ENCODE data around the gene YKT6. TPM values are rescaled to one million over a fixed set of nuclear protein-coding genes. Genes with fewer than 3 reads are reported as not detected.
A peak's percentile ranks its signal among the peaks of the same experiment; 100 is the strongest.

YKT6 gene
- total and polyA plus RNA-seq, 2 donors (not counting 3 experiments of a cell fraction or from before 2014, with no cell fraction given) = 117 to 120 TPM

- Histone ChIP-seq H3K36me3 (ENCODE audit: control insufficient read depth in 2 of 2, extremely low read depth in 1 of 2, insufficient read depth in 2 of 2, low read length in 2 of 2) (no peaks in the 10 kb centered on the region), H3K4me1 (ENCODE audit: control insufficient read depth, extremely low read depth, insufficient read depth, low read length) (peaks cover 29% of the 10 kb centered on the region), H3K27me3 (ENCODE audit: control insufficient read depth in 2 of 2, insufficient read depth in 2 of 2, low read length in 2 of 2) (peaks cover 0 to 2% of the 10 kb centered on the region in 2 experiments), H2AFZ (ENCODE audit: low read depth, low read length) (no peak overlapping the region), H3K9me1 (replicated peaks; ENCODE audit: control insufficient read depth, extremely low read depth, insufficient read depth, low read length) (no peaks in the 10 kb centered on the region), H3K9me3 (replicated peaks; ENCODE audit: control insufficient read depth, insufficient read depth, low read length) (no peaks in the 10 kb centered on the region), H3K9ac (replicated peaks; ENCODE audit: extremely low read depth, insufficient read depth, low read length) (peak overlapping the region; percentile 2), H3K27ac (ENCODE audit: insufficient read depth, low read depth, low read length) (peak overlapping the region; percentile 86), H3K4me3 (replicated peaks in 1 of 3; ENCODE audit: insufficient read depth in 1 of 3, low read depth in 1 of 3, low read length in 3 of 3) (no peak overlapping the region), H3K4me2 (ENCODE audit: insufficient read depth, low read length) (no peak overlapping the region), H3K79me2 (ENCODE audit: control insufficient read depth, insufficient read depth, low read length) (no peaks in the 10 kb centered on the region), H4K20me1 (replicated peaks; ENCODE audit: control insufficient read depth, extremely low read depth, insufficient read depth, low read length) (no peaks in the 10 kb centered on the region)
- dilution Hi-C loops (cut with MboI; ENCODE audit: extremely low pct_ligation_motif_present, low sequenced_read_pairs) = no loop called here
- BruUV-seq (replicated peaks) = no TSS peak
- TF ChIP-seq JUN (IDR thresholded peaks at IDR 0.05; ENCODE audit: borderline replicate concordance, insufficient read depth, insufficient read length, low read depth) (peak; percentile 73), GATA2 (IDR thresholded peaks at IDR 0.05; ENCODE audit: insufficient read depth, insufficient read length, low read depth, low read length) (peak; percentile 46), EZH2 (IDR thresholded peaks at IDR 0.05; ENCODE audit: borderline replicate concordance, low read depth, low read length, severe bottlenecking) (no peak), MAX (IDR thresholded peaks at IDR 0.05; ENCODE audit: insufficient read depth, insufficient read length) (peak; percentile 89), POLR2AphosphoS5 (IDR thresholded peaks at IDR 0.05; ENCODE audit: insufficient read depth, low read depth, low read length) (peak; percentile 78), POLR2A (IDR thresholded peaks at IDR 0.05; ENCODE audit: low read depth, low read length) (no peak), FOS (IDR thresholded peaks at IDR 0.05; ENCODE audit: borderline replicate concordance, insufficient read depth, low read length) (peak; percentile 98), MYC (IDR thresholded peaks at IDR 0.05; ENCODE audit: low read depth, low read length) (no peak)
- TF ChIP-seq, protein P1, sequence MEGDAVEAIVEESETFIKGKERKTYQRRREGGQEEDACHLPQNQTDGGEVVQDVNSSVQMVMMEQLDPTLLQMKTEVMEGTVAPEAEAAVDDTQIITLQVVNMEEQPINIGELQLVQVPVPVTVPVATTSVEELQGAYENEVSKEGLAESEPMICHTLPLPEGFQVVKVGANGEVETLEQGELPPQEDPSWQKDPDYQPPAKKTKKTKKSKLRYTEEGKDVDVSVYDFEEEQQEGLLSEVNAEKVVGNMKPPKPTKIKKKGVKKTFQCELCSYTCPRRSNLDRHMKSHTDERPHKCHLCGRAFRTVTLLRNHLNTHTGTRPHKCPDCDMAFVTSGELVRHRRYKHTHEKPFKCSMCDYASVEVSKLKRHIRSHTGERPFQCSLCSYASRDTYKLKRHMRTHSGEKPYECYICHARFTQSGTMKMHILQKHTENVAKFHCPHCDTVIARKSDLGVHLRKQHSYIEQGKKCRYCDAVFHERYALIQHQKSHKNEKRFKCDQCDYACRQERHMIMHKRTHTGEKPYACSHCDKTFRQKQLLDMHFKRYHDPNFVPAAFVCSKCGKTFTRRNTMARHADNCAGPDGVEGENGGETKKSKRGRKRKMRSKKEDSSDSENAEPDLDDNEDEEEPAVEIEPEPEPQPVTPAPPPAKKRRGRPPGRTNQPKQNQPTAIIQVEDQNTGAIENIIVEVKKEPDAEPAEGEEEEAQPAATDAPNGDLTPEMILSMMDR (IDR thresholded peaks at IDR 0.05; ENCODE audit: extremely low read depth in 1 of 2, insufficient read depth in 1 of 2, low read depth in 1 of 2, low read length in 2 of 2) = no peak
- ChIA-PET CTCF (interaction anchor here (0.8 to 3.4 kb wide), 10 partner anchors 12 to 305 kb away, joined by 3 to 27 read pairs (median 5); no protein-coding TSS in a partner anchor), POLR2A (interaction anchor here (0.6 to 0.7 kb wide), 2 partner anchors 9 to 16 kb away, joined by 3 to 6 read pairs; no protein-coding TSS in a partner anchor)
- peak; percentile 99 for FAIRE-seq
- intact Hi-C loops (cut with micrococcal nuclease) = loop anchor here (1.0 to 5.0 kb wide), 5 partner anchors 47 to 312 kb away; partner anchors contain the start of gene DDX56
- peak; percentile 95 for DNase-seq (ENCODE audit: low read depth, low spot score)
Measured at GRCh38 chr7:44259547-44260457, 59.0 kb downstream of the YKT6 start.

Measured in endothelial cell of umbilical vein (primary cell).